Fibroblast of lung (primary cell): ENCODE measurements around the gene RAB3GAP1. TPM values are rescaled to one million over a fixed set of nuclear protein-coding genes. Genes with fewer than 3 reads are reported as not detected.
"Not testable (repeated sequence)": the region's sequence is repeated elsewhere in the genome, so short reads cannot be mapped to it uniquely, and the experiment has no call there.

Experiments used
- DNase-seq, 2 donors: peaks; one replicate each; pipeline versions ENCODE4 v3.0.0 to v3.0.0-alpha.2; 2010; ENCODE audit warnings: low read depth in 2 of 2
- H2AFZ ChIP-seq: 2 replicates; pipeline ENCODE4 v1.5.1; 2012; ENCODE audit warnings: low read length, control low read depth, inconsistent platforms
- H3K27ac ChIP-seq: 2 replicates; pipeline ENCODE4 v1.5.1; 2011; ENCODE audit warnings: low read length, control low read depth; ENCODE audit not compliant: insufficient read depth
- H3K27me3 ChIP-seq: 2 replicates; pipeline ENCODE4 v1.5.1; 2011; ENCODE audit warnings: mild to moderate bottlenecking, low read length; ENCODE audit not compliant: control insufficient read depth, insufficient read depth
- H3K36me3 ChIP-seq: 2 replicates; pipeline ENCODE4 v1.5.1; 2011; ENCODE audit warnings: low read length; ENCODE audit not compliant: control insufficient read depth, insufficient read depth
- H3K4me1 ChIP-seq: 2 replicates; pipeline ENCODE4 v1.5.1; 2011; ENCODE audit warnings: low read length; ENCODE audit not compliant: control insufficient read depth, insufficient read depth; ENCODE audit errors: extremely low read depth
- H3K4me2 ChIP-seq: 2 replicates; pipeline ENCODE4 v1.5.1; 2011; ENCODE audit warnings: low read length, control low read depth; ENCODE audit not compliant: insufficient read depth; ENCODE audit errors: extremely low read depth
- H3K4me3 ChIP-seq, 4 experiments: fragments of 200-600 bp in 1 of 4; sonication (generic) in 1 of 4; replicated peaks in 1 of 4; 2 replicates each; pipeline ENCODE4 v1.5.1; 2011 to 2016; ENCODE audit warnings: low read length in 4 of 4, low read depth in 3 of 4, mild to moderate bottlenecking in 3 of 4, control low read depth in 2 of 4, inconsistent platforms in 1 of 4, mixed read lengths in 1 of 4; ENCODE audit not compliant: insufficient read depth in 1 of 4; ENCODE audit errors: control extremely low read depth in 1 of 4
- H3K79me2 ChIP-seq: 2 replicates; pipeline ENCODE4 v1.5.1; 2012; ENCODE audit warnings: mild to moderate bottlenecking, low read length, inconsistent platforms; ENCODE audit not compliant: control insufficient read depth, insufficient read depth
- H3K9ac ChIP-seq: 2 replicates; pipeline ENCODE4 v1.5.1; 2011; ENCODE audit warnings: mild to moderate bottlenecking, low read length, control low read depth; ENCODE audit not compliant: insufficient read depth
- H3K9me3 ChIP-seq: 2 replicates; pipeline ENCODE4 v1.5.1; 2012; ENCODE audit warnings: low read depth, low read length; ENCODE audit not compliant: control insufficient read depth, insufficient read depth
- H4K20me1 ChIP-seq: 2 replicates; pipeline ENCODE4 v1.5.1; 2011; ENCODE audit warnings: low read length; ENCODE audit not compliant: control insufficient read depth, insufficient read depth; ENCODE audit errors: extremely low read depth
- EZH2 ChIP-seq: IDR thresholded peaks from 2 replicates; pipeline ENCODE4 v1.5.1; 2012; ENCODE audit warnings: low read length, control low read depth, mild to moderate bottlenecking; ENCODE audit errors: missing control alignments
- polyA plus RNA-seq, 2 donors: library from polyadenylated mRNA; depleted of rRNA in 1 of 2; stranded (reverse) in 1 of 2; unstranded in 1 of 2; fragments of >200 nt; gene quantifications; 2 replicates each; pipeline ENCODE4 v1.2.1, GENCODE V29; 2011 to 2012; ENCODE audit warnings: missing spikeins in 1 of 2
- total RNA-seq: library from RNA; depleted of rRNA; stranded (reverse); fragments of >200 nt; gene quantifications from 2 replicates; pipeline ENCODE4 v1.2.1, GENCODE V29; 2014
- TF ChIP-seq, protein P1 (sequence below), 2 donors: IDR thresholded peaks in 1 of 2; conservative IDR thresholded peaks in 1 of 2; 1 replicate in 1 of 2; 2 replicates in 1 of 2; pipeline ENCODE4 v1.5.1; 2011 to 2012; ENCODE audit warnings: low read length in 2 of 2, control low read depth in 1 of 2, inconsistent platforms in 1 of 2, low read depth in 1 of 2, mild to moderate bottlenecking in 1 of 2

The RAB3GAP1 gene
- total and polyA plus RNA-seq, 2 donors (not counting 1 experiment from before 2014, with no cell fraction given), result 42.4 to 82.6 TPM

GRCh38 chr2:135113322-135113721, 61.2 kb downstream of the RAB3GAP1 start:
- no peak for DNase-seq
- H3K4me2 ChIP-seq, result no peak overlapping the region
- no peaks in the 10 kb centered on the region for H3K9me3 ChIP-seq
- H3K79me2 ChIP-seq, result no peaks in the 10 kb centered on the region
- no peaks in the 10 kb centered on the region for H4K20me1 ChIP-seq
- H3K36me3 ChIP-seq, result no peaks in the 10 kb centered on the region
- no peak overlapping the region for H3K27ac ChIP-seq
- H3K9ac ChIP-seq, result no peak overlapping the region
- no peak overlapping the region for H2AFZ ChIP-seq
- no peak for TF ChIP-seq EZH2
- TF ChIP-seq, protein P1, sequence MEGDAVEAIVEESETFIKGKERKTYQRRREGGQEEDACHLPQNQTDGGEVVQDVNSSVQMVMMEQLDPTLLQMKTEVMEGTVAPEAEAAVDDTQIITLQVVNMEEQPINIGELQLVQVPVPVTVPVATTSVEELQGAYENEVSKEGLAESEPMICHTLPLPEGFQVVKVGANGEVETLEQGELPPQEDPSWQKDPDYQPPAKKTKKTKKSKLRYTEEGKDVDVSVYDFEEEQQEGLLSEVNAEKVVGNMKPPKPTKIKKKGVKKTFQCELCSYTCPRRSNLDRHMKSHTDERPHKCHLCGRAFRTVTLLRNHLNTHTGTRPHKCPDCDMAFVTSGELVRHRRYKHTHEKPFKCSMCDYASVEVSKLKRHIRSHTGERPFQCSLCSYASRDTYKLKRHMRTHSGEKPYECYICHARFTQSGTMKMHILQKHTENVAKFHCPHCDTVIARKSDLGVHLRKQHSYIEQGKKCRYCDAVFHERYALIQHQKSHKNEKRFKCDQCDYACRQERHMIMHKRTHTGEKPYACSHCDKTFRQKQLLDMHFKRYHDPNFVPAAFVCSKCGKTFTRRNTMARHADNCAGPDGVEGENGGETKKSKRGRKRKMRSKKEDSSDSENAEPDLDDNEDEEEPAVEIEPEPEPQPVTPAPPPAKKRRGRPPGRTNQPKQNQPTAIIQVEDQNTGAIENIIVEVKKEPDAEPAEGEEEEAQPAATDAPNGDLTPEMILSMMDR (conservative IDR thresholded peaks at IDR 0.05 in 1 of 2, IDR thresholded peaks at IDR 0.05 in 1 of 2; ENCODE audit: low read depth in 1 of 2, low read length in 2 of 2), result no peak
- H3K4me3 ChIP-seq, result no peak overlapping the region
- H3K27me3 ChIP-seq, result no peaks in the 10 kb centered on the region
- no peaks in the 10 kb centered on the region for H3K4me1 ChIP-seq

GRCh38 chr2:135119582-135119981, 67.5 kb downstream of the RAB3GAP1 start:
- Histone ChIP-seq H3K9ac (no peak overlapping the region), H3K36me3 (peaks cover 2% of the 10 kb centered on the region)
- TF ChIP-seq, protein P1 (conservative IDR thresholded peaks at IDR 0.05 in 1 of 2, IDR thresholded peaks at IDR 0.05 in 1 of 2; ENCODE audit: low read depth in 1 of 2, low read length in 2 of 2), result no peak
- no peak for TF ChIP-seq EZH2

DNA sequence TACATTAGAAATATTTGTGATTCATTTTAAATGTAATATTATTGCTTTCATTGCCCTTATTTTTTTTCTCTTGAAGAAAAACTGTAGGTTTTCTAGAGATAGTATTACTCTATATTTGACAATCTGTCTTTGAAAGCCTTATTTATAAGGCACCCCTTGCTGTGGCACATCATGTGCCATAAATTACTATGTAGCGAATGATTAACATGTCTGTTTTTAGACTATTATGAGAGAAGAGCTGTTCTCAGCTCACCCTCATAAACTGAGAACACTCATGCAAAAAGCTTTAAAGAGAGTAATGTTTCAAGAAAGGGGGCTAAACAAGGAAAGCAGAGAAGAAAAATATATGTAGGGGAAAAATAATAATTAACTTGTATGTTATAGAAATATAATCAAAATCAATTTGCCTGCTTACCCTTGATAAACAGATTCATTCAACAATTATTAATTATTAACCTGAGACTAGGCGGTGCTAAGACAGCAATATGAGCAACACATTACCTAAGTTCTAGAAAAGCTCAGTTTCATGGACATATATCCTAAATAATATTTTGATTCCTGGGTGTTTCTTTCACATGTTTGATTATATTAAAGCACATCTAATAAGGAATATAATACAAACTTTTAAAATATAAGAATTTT, 69.0 kb downstream of the RAB3GAP1 start:
- H3K4me1 ChIP-seq, result no peaks in the 10 kb centered on the region
- H3K27ac ChIP-seq, result no peak overlapping the region
- no peaks in the 10 kb centered on the region for H3K9me3 ChIP-seq
- TF ChIP-seq, protein P1 (conservative IDR thresholded peaks at IDR 0.05 in 1 of 2, IDR thresholded peaks at IDR 0.05 in 1 of 2; ENCODE audit: low read depth in 1 of 2, low read length in 2 of 2), result no peak
- no peak for TF ChIP-seq EZH2
- H3K4me2 ChIP-seq, result no peak overlapping the region
- H3K9ac ChIP-seq, result no peak overlapping the region
- H3K79me2 ChIP-seq, result no peaks in the 10 kb centered on the region
- no peak overlapping the region for H2AFZ ChIP-seq
- DNase-seq, result no peak
- H3K4me3 ChIP-seq, result no peak overlapping the region
- peaks cover 2% of the 10 kb centered on the region for H3K36me3 ChIP-seq
- H4K20me1 ChIP-seq, result no peaks in the 10 kb centered on the region
- H3K27me3 ChIP-seq, result no peaks in the 10 kb centered on the region

More at GRCh38 chr2:135119582-135119981, 67.5 kb downstream of the RAB3GAP1 start:
- no peaks in the 10 kb centered on the region for H3K27me3 ChIP-seq
- H3K4me1 ChIP-seq, result no peaks in the 10 kb centered on the region
- H3K4me3 ChIP-seq, result no peak overlapping the region
- DNase-seq, result no peak
- H3K27ac ChIP-seq, result no peak overlapping the region
- H3K9me3 ChIP-seq, result no peaks in the 10 kb centered on the region
- no peak overlapping the region for H2AFZ ChIP-seq
- H3K79me2 ChIP-seq, result no peaks in the 10 kb centered on the region
- H4K20me1 ChIP-seq, result no peaks in the 10 kb centered on the region
- no peak overlapping the region for H3K4me2 ChIP-seq

GRCh38 chr2:135121658-135122039, 69.6 kb downstream of the RAB3GAP1 start:
- H3K4me2 ChIP-seq, H3K4me1 ChIP-seq, H3K27me3 ChIP-seq, H4K20me1 ChIP-seq, H3K4me3 ChIP-seq, H3K27ac ChIP-seq, H3K9ac ChIP-seq, DNase-seq, H2AFZ ChIP-seq, H3K9me3 ChIP-seq, H3K36me3 ChIP-seq, H3K79me2 ChIP-seq: not testable (repeated sequence)
